ENCODE results near the gene MEGF11. TPM values are rescaled to one million over a fixed set of nuclear protein-coding genes. Genes with fewer than 3 reads are reported as not detected.

MEGF11 gene
- total and polyA plus RNA-seq, 4 donors = 0.16 to 1.5 (median 0.50) TPM

DNA sequence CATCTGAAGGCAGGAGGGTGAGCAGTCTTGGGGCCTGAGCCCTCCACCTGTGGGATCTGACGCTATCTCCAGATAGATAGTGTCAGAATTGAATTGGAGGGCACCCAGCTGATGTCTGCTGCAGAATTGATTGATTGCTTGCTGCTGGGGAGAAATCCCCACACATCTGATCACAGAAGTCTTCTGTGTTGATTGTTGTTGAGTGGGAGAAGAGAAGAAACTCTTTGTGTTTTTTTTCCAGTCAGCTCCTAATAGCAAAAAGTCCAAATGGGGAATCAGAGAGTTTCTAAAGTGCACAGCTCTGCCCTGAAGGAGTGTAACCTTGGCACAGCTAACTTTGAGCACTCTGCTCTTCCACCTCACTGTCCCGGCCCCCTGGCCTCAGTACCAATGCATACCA is 318.2 kb downstream of the MEGF11 start:
- H3K27me3 ChIP-seq (ENCODE audit: control insufficient read depth in 3 of 3, insufficient read depth in 3 of 3, low read length in 2 of 3) = no peaks in the 10 kb centered on the region
- DNase-seq (no peak), ATAC-seq (ENCODE audit: insufficient read depth, low FRiP score) (no peak)
- H3K27ac ChIP-seq (ENCODE audit: low read depth in 1 of 2, low read length in 1 of 2) = no peak overlapping the region
- H3K9me3 ChIP-seq (ENCODE audit: control insufficient read depth in 4 of 4, insufficient read depth in 3 of 4, low read length in 3 of 4) = no peaks in the 10 kb centered on the region
- TF ChIP-seq CTCF (IDR thresholded peaks at IDR 0.05; ENCODE audit: control extremely low read depth, extremely low read depth) = no peak
- no peak overlapping the region for H3K9ac ChIP-seq (ENCODE audit: insufficient read depth in 1 of 2, low read length in 2 of 2)
- H3K4me1 ChIP-seq (ENCODE audit: control insufficient read depth in 5 of 5, insufficient read depth in 5 of 5, low read length in 5 of 5) = no peaks in the 10 kb centered on the region
- H3K36me3 ChIP-seq (ENCODE audit: control insufficient read depth in 4 of 4, insufficient read depth in 4 of 4, low read length in 4 of 4) = no peaks in the 10 kb centered on the region
- 84 to 85% methylated on average over 2 of the region's 2 CpGs for WGBS, 2 donors
- no peak overlapping the region for H3K4me3 ChIP-seq

DNA sequence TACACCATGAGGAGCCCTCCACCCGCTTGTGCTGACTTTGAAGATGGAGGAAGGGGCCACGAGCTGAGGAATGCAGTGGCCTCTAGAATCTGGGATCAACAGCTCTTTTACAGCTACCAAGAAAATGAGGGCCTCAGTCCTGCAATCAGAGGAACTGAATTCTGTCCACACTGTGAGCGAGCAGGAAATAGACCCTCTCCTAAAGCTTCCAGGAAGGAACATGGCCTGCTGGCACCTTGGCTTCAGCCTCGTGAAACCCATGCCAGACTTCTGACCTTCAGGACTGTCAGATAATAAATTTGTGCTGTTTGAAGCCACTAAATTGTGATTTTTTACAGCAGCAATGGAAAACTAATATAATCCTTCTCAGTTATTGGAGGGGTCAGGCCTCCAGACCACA is 322.3 kb downstream of the MEGF11 start:
- no peak overlapping the region for H3K4me3 ChIP-seq
- ATAC-seq (ENCODE audit: insufficient read depth, low FRiP score) (no peak), DNase-seq (no peak)
- H3K4me1 ChIP-seq (ENCODE audit: control insufficient read depth in 5 of 5, insufficient read depth in 5 of 5, low read length in 5 of 5) = no peaks in the 10 kb centered on the region
- TF ChIP-seq CTCF (IDR thresholded peaks at IDR 0.05; ENCODE audit: control extremely low read depth, extremely low read depth) = no peak
- no peaks in the 10 kb centered on the region for H3K9me3 ChIP-seq (ENCODE audit: control insufficient read depth in 4 of 4, insufficient read depth in 3 of 4, low read length in 3 of 4)
- H3K27me3 ChIP-seq (ENCODE audit: control insufficient read depth in 3 of 3, insufficient read depth in 3 of 3, low read length in 2 of 3) = no peaks in the 10 kb centered on the region
- 82 to 89% methylated on average over 4 of the region's 4 CpGs for WGBS, 2 donors
- H3K27ac ChIP-seq (ENCODE audit: low read depth in 1 of 2, low read length in 1 of 2) = no peak overlapping the region
- peaks cover 0 to 1% (median 0%) of the 10 kb centered on the region in 4 donors for H3K36me3 ChIP-seq (ENCODE audit: control insufficient read depth in 4 of 4, insufficient read depth in 4 of 4, low read length in 4 of 4)
- H3K9ac ChIP-seq (ENCODE audit: insufficient read depth in 1 of 2, low read length in 2 of 2) = no peak overlapping the region

DNA sequence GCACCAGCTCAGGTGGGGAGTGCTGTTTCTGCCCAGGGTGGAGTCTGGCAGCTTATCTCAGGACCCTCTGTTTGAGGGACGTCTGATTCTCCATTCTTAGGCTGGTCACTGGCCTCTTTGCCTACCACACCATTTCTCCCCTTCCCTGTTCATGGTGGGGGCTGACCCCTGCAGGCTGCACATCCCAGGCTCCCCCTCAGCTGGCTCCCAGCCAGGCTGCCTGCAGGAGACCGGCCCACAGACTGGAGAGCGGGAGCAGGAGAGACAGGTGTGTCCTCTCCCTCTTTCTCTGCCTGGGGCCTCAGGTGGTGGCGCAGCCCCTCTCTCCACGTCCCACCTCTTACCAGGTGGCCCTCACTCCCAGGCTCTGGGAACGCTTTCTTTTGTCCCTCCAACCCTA is 323.4 kb downstream of the MEGF11 start:
- Histone ChIP-seq H3K36me3 (ENCODE audit: control insufficient read depth in 4 of 4, insufficient read depth in 4 of 4, low read length in 4 of 4) (peaks cover 0 to 1% (median 0%) of the 10 kb centered on the region in 4 donors), H3K9ac (ENCODE audit: insufficient read depth in 1 of 2, low read length in 2 of 2) (no peak overlapping the region), H3K27me3 (ENCODE audit: control insufficient read depth in 3 of 3, insufficient read depth in 3 of 3, low read length in 2 of 3) (no peaks in the 10 kb centered on the region), H3K27ac (ENCODE audit: low read depth in 1 of 2, low read length in 1 of 2) (no peak overlapping the region), H3K4me3 (no peak overlapping the region), H3K4me1 (ENCODE audit: control insufficient read depth in 5 of 5, insufficient read depth in 5 of 5, low read length in 5 of 5) (no peaks in the 10 kb centered on the region), H3K9me3 (ENCODE audit: control insufficient read depth in 4 of 4, insufficient read depth in 3 of 4, low read length in 3 of 4) (no peaks in the 10 kb centered on the region)
- TF ChIP-seq CTCF (IDR thresholded peaks at IDR 0.05; ENCODE audit: control extremely low read depth, extremely low read depth) = no peak
- no peak for DNase-seq
- no peak for ATAC-seq (ENCODE audit: insufficient read depth, low FRiP score)
- 81 to 94% methylated on average over 6 of the region's 6 CpGs for WGBS, 2 donors

DNA sequence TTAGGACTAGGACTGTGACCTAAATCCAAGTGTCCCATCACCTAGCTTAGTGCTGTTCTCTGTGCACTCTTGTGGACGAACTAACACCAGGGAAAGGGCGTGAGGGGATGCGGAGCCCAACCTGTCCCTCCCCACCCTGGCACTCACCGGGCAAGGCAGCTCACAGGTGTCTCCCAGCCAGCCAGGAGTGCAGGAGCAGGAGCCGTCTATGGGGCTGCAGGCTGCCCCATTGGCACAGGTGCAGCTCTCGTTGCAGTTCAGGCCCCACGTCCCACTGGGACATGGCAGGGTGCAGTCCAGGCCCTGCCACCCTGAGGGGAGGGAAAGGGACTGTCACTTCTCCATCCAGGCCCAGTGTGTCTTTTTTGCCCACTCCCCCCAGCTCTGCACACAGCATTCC is 324.0 kb downstream of the MEGF11 start:
- TF ChIP-seq CTCF (IDR thresholded peaks at IDR 0.05; ENCODE audit: control extremely low read depth, extremely low read depth) = no peak
- ATAC-seq (ENCODE audit: insufficient read depth, low FRiP score) (no peak), DNase-seq (no peak)
- WGBS, 2 donors = 90 to 96% methylated on average over 7 of the region's 7 CpGs
- peaks cover 0 to 1% (median 0%) of the 10 kb centered on the region in 4 donors for H3K36me3 ChIP-seq (ENCODE audit: control insufficient read depth in 4 of 4, insufficient read depth in 4 of 4, low read length in 4 of 4)
- H3K4me3 ChIP-seq = no peak overlapping the region
- H3K4me1 ChIP-seq (ENCODE audit: control insufficient read depth in 5 of 5, insufficient read depth in 5 of 5, low read length in 5 of 5) = no peaks in the 10 kb centered on the region
- no peaks in the 10 kb centered on the region for H3K27me3 ChIP-seq (ENCODE audit: control insufficient read depth in 3 of 3, insufficient read depth in 3 of 3, low read length in 2 of 3)
- H3K9ac ChIP-seq (ENCODE audit: insufficient read depth in 1 of 2, low read length in 2 of 2) = no peak overlapping the region
- no peak overlapping the region for H3K27ac ChIP-seq (ENCODE audit: low read depth in 1 of 2, low read length in 1 of 2)
- no peaks in the 10 kb centered on the region for H3K9me3 ChIP-seq (ENCODE audit: control insufficient read depth in 4 of 4, insufficient read depth in 3 of 4, low read length in 3 of 4)
